Subcutaneous abdominal adipose tissue (tissue), 5 donors: ENCODE data around the gene EVI5.

Experiments used
- H3K27ac ChIP-seq: one replicate; pipeline ENCODE4 v1.7.0; 2013; ENCODE audit warnings: low read depth, mild to moderate bottlenecking, inconsistent platforms, low read length, moderate library complexity
- H3K27me3 ChIP-seq, 5 donors: one replicate each; pipeline ENCODE4 v1.7.0; 2013; ENCODE audit warnings: low read length in 5 of 5, inconsistent platforms in 1 of 5; ENCODE audit not compliant: control insufficient read depth in 5 of 5, insufficient read depth in 4 of 5
- H3K36me3 ChIP-seq, 5 donors: one replicate each; pipeline ENCODE4 v1.7.0; 2013; ENCODE audit warnings: low read length in 5 of 5; ENCODE audit not compliant: control insufficient read depth in 5 of 5, insufficient read depth in 5 of 5
- H3K4me1 ChIP-seq, 5 donors: one replicate each; pipeline ENCODE4 v1.7.0; 2013; ENCODE audit warnings: low read length in 5 of 5, mild to moderate bottlenecking in 3 of 5, moderate library complexity in 1 of 5; ENCODE audit not compliant: control insufficient read depth in 5 of 5, insufficient read depth in 5 of 5
- H3K4me3 ChIP-seq, 5 donors: one replicate each; pipeline ENCODE4 v1.7.0; 2013; ENCODE audit warnings: low read length in 5 of 5, low read depth in 1 of 5
- H3K9ac ChIP-seq, 5 donors: one replicate each; pipeline ENCODE4 v1.7.0; 2013; ENCODE audit warnings: low read length in 5 of 5, mild to moderate bottlenecking in 4 of 5, moderate library complexity in 3 of 5
- H3K9me3 ChIP-seq, 5 donors: one replicate each; pipeline ENCODE4 v1.7.0; 2013; ENCODE audit warnings: low read length in 5 of 5; ENCODE audit not compliant: control insufficient read depth in 5 of 5
- donor health status: healthy.
- donor health status: healthy.
- donor health status: healthy.
- donor health status: healthy.
- donor health status: healthy.

EVI5 gene

GRCh38 chr1:92473781-92474495 is 311.0 kb downstream of the EVI5 start:
- Histone ChIP-seq H3K4me3 (no peak overlapping the region), H3K27ac (no peak overlapping the region), H3K36me3 (no peaks in the 10 kb centered on the region), H3K9me3 (no peaks in the 10 kb centered on the region), H3K27me3 (no peaks in the 10 kb centered on the region), H3K9ac (no peak overlapping the region), H3K4me1 (peaks cover 0 to 7% (median 0%) of the 10 kb centered on the region in 5 donors)

GRCh38 chr1:92470216-92470615 is 314.7 kb downstream of the EVI5 start:
- H3K4me1 ChIP-seq: no peaks in the 10 kb centered on the region
- no peaks in the 10 kb centered on the region for H3K9me3 ChIP-seq
- H3K4me3 ChIP-seq: no peak overlapping the region
- H3K9ac ChIP-seq: no peak overlapping the region
- no peaks in the 10 kb centered on the region for H3K36me3 ChIP-seq
- no peak overlapping the region for H3K27ac ChIP-seq
- no peaks in the 10 kb centered on the region for H3K27me3 ChIP-seq

GRCh38 chr1:92466683-92467352 is 318.1 kb downstream of the EVI5 start:
- H3K36me3 ChIP-seq: no peaks in the 10 kb centered on the region

GRCh38 chr1:92465256-92465647 is 319.7 kb downstream of the EVI5 start:
- Histone ChIP-seq H3K9ac (no peak overlapping the region), H3K27ac (no peak overlapping the region), H3K4me1 (peaks cover 0 to under 1% (median 0%) of the 10 kb centered on the region in 5 donors), H3K27me3 (no peaks in the 10 kb centered on the region), H3K36me3 (no peaks in the 10 kb centered on the region), H3K4me3 (no peak overlapping the region), H3K9me3 (no peaks in the 10 kb centered on the region)

More at GRCh38 chr1:92466683-92467352, 318.1 kb downstream of the EVI5 start:
- no peaks in the 10 kb centered on the region for H3K27me3 ChIP-seq
- H3K4me1 ChIP-seq: no peaks in the 10 kb centered on the region
- no peaks in the 10 kb centered on the region for H3K9me3 ChIP-seq
- no peak overlapping the region for H3K27ac ChIP-seq
- no peak overlapping the region for H3K4me3 ChIP-seq
- H3K9ac ChIP-seq: no peak overlapping the region

GRCh38 chr1:92464588-92465255 is 320.2 kb downstream of the EVI5 start:
- peaks cover 0 to 6% (median 0%) of the 10 kb centered on the region in 5 donors for H3K4me1 ChIP-seq
- H3K4me3 ChIP-seq: no peak overlapping the region
- no peaks in the 10 kb centered on the region for H3K27me3 ChIP-seq
- no peak overlapping the region for H3K27ac ChIP-seq
- H3K9ac ChIP-seq: no peak overlapping the region
- no peaks in the 10 kb centered on the region for H3K9me3 ChIP-seq
- H3K36me3 ChIP-seq: no peaks in the 10 kb centered on the region

- H3K27ac ChIP-seq: no peak overlapping the region
Measured at GRCh38 chr1:92461364-92462097, 323.4 kb downstream of the EVI5 start.

GRCh38 chr1:92459871-92460320 is 325.0 kb downstream of the EVI5 start:
- H3K27ac ChIP-seq: no peak overlapping the region

More at GRCh38 chr1:92461364-92462097, 323.4 kb downstream of the EVI5 start:
- Histone ChIP-seq H3K36me3 (no peaks in the 10 kb centered on the region), H3K4me3 (no peak overlapping the region), H3K27me3 (no peaks in the 10 kb centered on the region), H3K9me3 (no peaks in the 10 kb centered on the region), H3K4me1 (peaks cover 0 to 9% (median 0%) of the 10 kb centered on the region in 5 donors), H3K9ac (no peak overlapping the region)

More at GRCh38 chr1:92459871-92460320, 325.0 kb downstream of the EVI5 start:
- H3K9ac ChIP-seq: peak overlapping the region in 1 of 5 donors; percentile 25
- peaks cover 0 to 9% (median 0%) of the 10 kb centered on the region in 5 donors for H3K4me1 ChIP-seq
- no peaks in the 10 kb centered on the region for H3K9me3 ChIP-seq
- peak overlapping the region in 3 of 5 donors; percentile 2 to 47 (median 16) for H3K4me3 ChIP-seq
- H3K36me3 ChIP-seq: no peaks in the 10 kb centered on the region
- no peaks in the 10 kb centered on the region for H3K27me3 ChIP-seq
